Heart left ventricle (tissue), 16 donors: ENCODE measurements around the gene PATJ. TPM values are rescaled to one million over a fixed set of nuclear protein-coding genes. Genes with fewer than 3 reads are reported as not detected.

Source experiments
- ATAC-seq, 4 donors: fragments of 200-7000 bp; cut with Tn5 transposase; one replicate each; pipeline ENCODE4 v1.9.1; 2020 to 2022; ENCODE audit warnings: moderate library complexity in 4 of 4, mild to moderate bottlenecking in 3 of 4, moderate number of reproducible peaks in 1 of 4
- DNase-seq, 5 donors: peaks; one replicate each; pipeline ENCODE4 v3.0.0-alpha.2; 2020
- H3K27ac ChIP-seq, 12 donors: fragments of 200-600 bp; sonication (generic) in 4 of 12; one replicate each; pipeline versions ENCODE4 v1.5.0 to v1.8.0; 2016 to 2022; ENCODE audit warnings: mild to moderate bottlenecking in 2 of 12
- H3K27me3 ChIP-seq, 9 donors: fragments of 200-600 bp; sonication (generic) in 2 of 9; one replicate each; pipeline versions ENCODE4 v1.5.1 to v1.8.0; 2016 to 2022; ENCODE audit warnings: mild to moderate bottlenecking in 3 of 9
- H3K36me3 ChIP-seq, 9 donors: fragments of 200-600 bp; sonication (generic) in 2 of 9; one replicate each; pipeline versions ENCODE4 v1.5.0 to v1.8.0; 2018 to 2022; ENCODE audit warnings: mild to moderate bottlenecking in 2 of 9
- H3K4me1 ChIP-seq, 12 donors: fragments of 200-600 bp; sonication (generic) in 4 of 12; one replicate each; pipeline versions ENCODE4 v1.5.0 to v1.8.0; 2016 to 2022; ENCODE audit warnings: mild to moderate bottlenecking in 3 of 12
- H3K4me3 ChIP-seq, 12 donors: fragments of 200-600 bp; sonication (generic) in 4 of 12; one replicate each; pipeline versions ENCODE4 v1.5.0 to v1.8.0; 2017 to 2022; ENCODE audit warnings: mild to moderate bottlenecking in 9 of 12, moderate library complexity in 4 of 12
- H3K9me3 ChIP-seq, 12 donors: fragments of 200-600 bp; sonication (generic) in 4 of 12; one replicate each; pipeline versions ENCODE4 v1.5.0 to v1.8.0; 2016 to 2022; ENCODE audit warnings: mild to moderate bottlenecking in 1 of 12
- CTCF ChIP-seq, 12 donors: fragments of 200-600 bp; sonication (generic) in 4 of 12; IDR thresholded peaks; one replicate each; pipeline versions ENCODE4 v1.5.0 to v1.8.0; 2018 to 2022; ENCODE audit warnings: antibody characterized with exemption in 12 of 12, mild to moderate bottlenecking in 5 of 12
- POLR2A ChIP-seq, 2 donors: fragments of 450-650 bp; IDR thresholded peaks; one replicate each; pipeline ENCODE4 v1.6.1; 2017; ENCODE audit warnings: antibody characterized with exemption in 2 of 2, mild to moderate bottlenecking in 2 of 2, moderate library complexity in 2 of 2
- WGBS, 4 donors: extraction: QIAGEN DNeasy Blood & Tissue Kit in 2 of 4; methylation state at CpG; one replicate each; pipeline versions ENCODE4 v1.1.5 to v1.1.7; 2013 to 2018; 5-methylcytosine and 5-hydroxymethylcytosine counted together
- intact Hi-C, 10 donors: fragments of 100-400 bp; cut with DNase I; formaldehyde crosslinking; loops; one replicate each; pipeline versions ENCODE4 v1.11.1 to v1.14.2; 2022
- polyA plus RNA-seq, 2 donors: library from polyadenylated mRNA; stranded (reverse); fragments of 200-250 nt; gene quantifications; one replicate each; pipeline ENCODE4 v1.2.3, GENCODE V29; 2013
- total RNA-seq, 9 donors: library from RNA; depleted of rRNA in 2 of 9; stranded (reverse); fragments of >200 nt in 2 of 9; fragmentation: NEBNext Ultra II Directional in 3 of 9; extraction: Animal tissue kit (Norgen Biotek cat#: 25700) in 3 of 9; gene quantifications; one replicate each; pipeline versions ENCODE4 v1.1.0 to v1.2.4, GENCODE V29; 2016 to 2023
- donor health status: ischemic (EF 13 %, LVEDD 7.1; RV severe dilation, severe dysfunction).
- donor health status: healthy with polysubstance abuse.
- donor health status: DM: no; HTN: yes; CAD: no.
- donor health status: DM: no; HTN: no; CAD: no.
- donor health status: ischemic (EF 25% LVEDD 6.9; RV normal size, moderate dysfunction).
- donor health status: ischemic (EF 25% LVEDD 5.7; RV mildly dilated, moderate dysfunction).
- donor health status: healthy.
- donor health status: DM: yes; HTN: yes; CAD: no.
- donor health status: ischemic (EF 35%, LVEDD 5.7; RV mildly dilated, moderate dysfunction).
- donor health status: nonischemic (EF 11% LVEDD 7.7; RV severe dilation, severe dysfunction).
- donor health status: DM: yes; HTN: yes; CAD: no.
- donor health status: PGD.
- donor health status: ischemic (EF 29% LVEDD 5.4; RV normal size, mild dysfunction).
- donor health status: nonischemic (EF 23%, LVEDD 6.1; RV moderate dilation, normal function).

PATJ gene
- total and polyA plus RNA-seq, 11 donors: 6.6 to 190 (median 105) TPM

- TF ChIP-seq CTCF (IDR thresholded peaks at IDR 0.05) (no peak), POLR2A (IDR thresholded peaks at IDR 0.05) (no peak)
- no peak for ATAC-seq
- intact Hi-C loops: no loop called here
- 61 to 73% (median 69%) methylated on average over 4 of the region's 4 CpGs for WGBS, 4 donors
- Histone ChIP-seq H3K9me3 (no peaks in the 10 kb centered on the region), H3K27ac (no peak overlapping the region), H3K36me3 (peaks cover 0 to 20% (median 3%) of the 10 kb centered on the region in 9 donors), H3K4me3 (no peak overlapping the region), H3K27me3 (no peaks in the 10 kb centered on the region), H3K4me1 (no peaks in the 10 kb centered on the region)
- no peak for DNase-seq
These were observed 164.8 kb downstream of the PATJ start for GRCh38 chr1:61907102-61907501.

GRCh38 chr1:61910035-61910434, 167.8 kb downstream of the PATJ start:
- no peaks in the 10 kb centered on the region for H3K4me1 ChIP-seq
- H3K9me3 ChIP-seq: no peaks in the 10 kb centered on the region
- H3K4me3 ChIP-seq: no peak overlapping the region
- peaks cover 0 to 17% (median 3%) of the 10 kb centered on the region in 9 donors for H3K36me3 ChIP-seq
- intact Hi-C loops: no loop called here
- TF ChIP-seq CTCF (IDR thresholded peaks at IDR 0.05) (no peak), POLR2A (IDR thresholded peaks at IDR 0.05) (no peak)
- no peak overlapping the region for H3K27ac ChIP-seq
- ATAC-seq (no peak), DNase-seq (no peak)
- no peaks in the 10 kb centered on the region for H3K27me3 ChIP-seq

GRCh38 chr1:61914823-61915482, 172.7 kb downstream of the PATJ start:
- ATAC-seq (no peak), DNase-seq (no peak)
- Histone ChIP-seq H3K4me1 (no peaks in the 10 kb centered on the region), H3K27me3 (no peaks in the 10 kb centered on the region), H3K36me3 (peaks cover 0 to 5% (median 0%) of the 10 kb centered on the region in 9 donors), H3K27ac (no peak overlapping the region), H3K4me3 (no peak overlapping the region), H3K9me3 (no peaks in the 10 kb centered on the region)
- 50 to 76% (median 72%) methylated on average over 4 of the region's 4 CpGs for WGBS, 4 donors
- TF ChIP-seq POLR2A (IDR thresholded peaks at IDR 0.05) (no peak), CTCF (IDR thresholded peaks at IDR 0.05) (no peak)
- intact Hi-C loops: no loop called here

- intact Hi-C loops: no loop called here
- no peaks in the 10 kb centered on the region for H3K9me3 ChIP-seq
- no peak for DNase-seq
These were observed 179.2 kb downstream of the PATJ start for GRCh38 chr1:61921435-61921834.

More at GRCh38 chr1:61921435-61921834, 179.2 kb downstream of the PATJ start:
- Histone ChIP-seq H3K4me1 (no peaks in the 10 kb centered on the region), H3K36me3 (no peaks in the 10 kb centered on the region), H3K27me3 (no peaks in the 10 kb centered on the region), H3K4me3 (no peak overlapping the region), H3K27ac (no peak overlapping the region)
- TF ChIP-seq CTCF (IDR thresholded peaks at IDR 0.05): peak in 5 of 12 donors; percentile 7 to 31 (median 20)
- TF ChIP-seq POLR2A (IDR thresholded peaks at IDR 0.05): no peak
- ATAC-seq: no peak
